GM12864 (cell line): Measurements from ENCODE around the gene IMMT.

Experiments used
- DNase-seq: peaks from one replicate; pipeline ENCODE4 v3.0.0-alpha.2; 2011; ENCODE audit warnings: low read depth
- H3K4me3 ChIP-seq: 2 replicates; pipeline ENCODE4 v1.5.1; 2011; ENCODE audit warnings: mild to moderate bottlenecking, low read depth, low read length, control low read depth
- CTCF ChIP-seq: IDR thresholded peaks from 2 replicates; pipeline ENCODE4 v1.5.1; 2011; ENCODE audit warnings: low read depth, mild to moderate bottlenecking, moderate library complexity, low read length, control low read depth, inconsistent platforms; ENCODE audit errors: missing control alignments

Gene IMMT

GRCh38 chr2:86142436-86143257 lies 52.6 kb downstream of the IMMT start:
- TF ChIP-seq CTCF: no peak
- no peak overlapping the region for H3K4me3 ChIP-seq
- no peak for DNase-seq

- no peak overlapping the region for H3K4me3 ChIP-seq
- no peak for DNase-seq
- TF ChIP-seq CTCF: no peak
Measured at GRCh38 chr2:86140969-86141392, 54.3 kb downstream of the IMMT start.

GRCh38 chr2:86139981-86140380 lies 55.3 kb downstream of the IMMT start:
- no peak for TF ChIP-seq CTCF
- DNase-seq: no peak
- H3K4me3 ChIP-seq: no peak overlapping the region

- H3K4me3 ChIP-seq: no peak overlapping the region
- no peak for DNase-seq
- no peak for TF ChIP-seq CTCF
Measured at GRCh38 chr2:86138736-86139625, 56.3 kb downstream of the IMMT start.

- H3K4me3 ChIP-seq: no peak overlapping the region
- DNase-seq: no peak
- no peak for TF ChIP-seq CTCF
Measured at GRCh38 chr2:86136141-86136540, 59.1 kb downstream of the IMMT start.

GRCh38 chr2:86135653-86136052 lies 59.6 kb downstream of the IMMT start:
- DNase-seq: no peak
- H3K4me3 ChIP-seq: no peak overlapping the region
- TF ChIP-seq CTCF: no peak
